Prostate gland (tissue), 2 donors: ENCODE results near the gene CYP3A5.

Experiments
- POLR2A ChIP-seq: fragments of 450-650 bp; IDR thresholded peaks from one replicate; pipeline ENCODE4 v1.6.1; 2016; ENCODE audit warnings: antibody characterized with exemption, mild to moderate bottlenecking
- TF ChIP-seq, protein P1 (sequence below), 4 experiments: fragments of 200-600 bp in 2 of 4; fragments of 450-650 bp in 2 of 4; sonication (generic) in 2 of 4; IDR thresholded peaks; 1 replicate in 3 of 4; 2 replicates in 1 of 4; pipeline ENCODE4 v1.5.1; 2016 to 2019; ENCODE audit warnings: antibody characterized with exemption in 4 of 4, mild to moderate bottlenecking in 2 of 4, moderate library complexity in 2 of 4

DNA sequence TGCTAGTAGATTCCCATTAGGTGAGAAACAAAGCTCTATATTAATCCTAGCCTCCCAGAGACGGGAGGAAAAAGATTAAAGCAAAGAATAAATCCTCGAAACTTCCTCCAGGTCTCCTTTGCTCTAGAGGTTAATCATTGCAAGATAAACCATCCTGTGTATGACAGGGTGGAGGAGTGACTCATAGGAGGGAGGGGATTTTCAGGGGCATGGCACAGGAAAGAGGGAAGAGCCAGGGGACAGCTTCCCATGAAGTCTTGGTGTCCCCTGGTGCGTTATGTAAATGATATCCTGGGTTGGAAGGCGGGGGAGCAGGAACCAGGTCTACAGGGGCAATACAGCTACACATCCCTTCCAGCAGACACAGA, 780 bp downstream of the CYP3A5 start:
- TF ChIP-seq, protein P1, sequence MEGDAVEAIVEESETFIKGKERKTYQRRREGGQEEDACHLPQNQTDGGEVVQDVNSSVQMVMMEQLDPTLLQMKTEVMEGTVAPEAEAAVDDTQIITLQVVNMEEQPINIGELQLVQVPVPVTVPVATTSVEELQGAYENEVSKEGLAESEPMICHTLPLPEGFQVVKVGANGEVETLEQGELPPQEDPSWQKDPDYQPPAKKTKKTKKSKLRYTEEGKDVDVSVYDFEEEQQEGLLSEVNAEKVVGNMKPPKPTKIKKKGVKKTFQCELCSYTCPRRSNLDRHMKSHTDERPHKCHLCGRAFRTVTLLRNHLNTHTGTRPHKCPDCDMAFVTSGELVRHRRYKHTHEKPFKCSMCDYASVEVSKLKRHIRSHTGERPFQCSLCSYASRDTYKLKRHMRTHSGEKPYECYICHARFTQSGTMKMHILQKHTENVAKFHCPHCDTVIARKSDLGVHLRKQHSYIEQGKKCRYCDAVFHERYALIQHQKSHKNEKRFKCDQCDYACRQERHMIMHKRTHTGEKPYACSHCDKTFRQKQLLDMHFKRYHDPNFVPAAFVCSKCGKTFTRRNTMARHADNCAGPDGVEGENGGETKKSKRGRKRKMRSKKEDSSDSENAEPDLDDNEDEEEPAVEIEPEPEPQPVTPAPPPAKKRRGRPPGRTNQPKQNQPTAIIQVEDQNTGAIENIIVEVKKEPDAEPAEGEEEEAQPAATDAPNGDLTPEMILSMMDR (IDR thresholded peaks at IDR 0.05): no peak
- no peak for TF ChIP-seq POLR2A
